GM12892 (cell line): Measurements from ENCODE around the gene EID3.

ENCODE experiments used
- DNase-seq: peaks from one replicate; pipeline ENCODE4 v3.0.0; 2011; ENCODE audit not compliant: insufficient read length
- FAIRE-seq: peaks from 2 replicates; lab custom pipeline; 2011; peaks lifted over from hg19 to GRCh38; lab: Jason Lieb, UNC
- POLR2A ChIP-seq: IDR thresholded peaks from 2 replicates; pipeline ENCODE4 v1.6.1; 2011; ENCODE audit warnings: low read depth, low read length, control low read depth
- POLR2AphosphoS5 ChIP-seq: IDR thresholded peaks from 2 replicates; pipeline ENCODE4 v1.6.1; 2011; ENCODE audit warnings: low read depth, low read length, control low read depth
- TAF1 ChIP-seq: IDR thresholded peaks from 2 replicates; pipeline ENCODE4 v1.6.1; 2011; ENCODE audit warnings: low read depth, mild to moderate bottlenecking, control low read depth, low read length, borderline replicate concordance

Gene EID3

DNA sequence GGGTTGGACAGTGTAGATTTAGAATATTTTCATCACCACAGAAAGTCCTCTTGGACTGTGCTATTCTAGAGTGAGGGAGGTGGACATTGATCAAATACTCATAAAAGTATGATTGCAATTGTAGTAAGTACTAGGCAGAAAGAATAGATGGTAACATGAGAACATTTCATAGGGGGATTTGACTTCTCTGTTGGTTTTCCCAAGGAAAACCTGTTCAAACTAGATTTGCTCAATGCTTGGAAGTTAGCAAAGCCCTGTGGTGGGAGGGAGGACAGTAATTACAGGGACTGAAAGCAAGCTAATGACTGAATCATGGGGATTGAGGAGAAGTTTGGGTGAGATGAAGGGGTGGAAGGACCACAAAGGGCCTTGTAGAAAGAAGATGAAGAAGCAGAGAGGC is 24.4 kb upstream of the EID3 start:
- FAIRE-seq (no peak), DNase-seq (no peak)
- TF ChIP-seq POLR2A (no peak), POLR2AphosphoS5 (no peak), TAF1 (no peak)

DNA sequence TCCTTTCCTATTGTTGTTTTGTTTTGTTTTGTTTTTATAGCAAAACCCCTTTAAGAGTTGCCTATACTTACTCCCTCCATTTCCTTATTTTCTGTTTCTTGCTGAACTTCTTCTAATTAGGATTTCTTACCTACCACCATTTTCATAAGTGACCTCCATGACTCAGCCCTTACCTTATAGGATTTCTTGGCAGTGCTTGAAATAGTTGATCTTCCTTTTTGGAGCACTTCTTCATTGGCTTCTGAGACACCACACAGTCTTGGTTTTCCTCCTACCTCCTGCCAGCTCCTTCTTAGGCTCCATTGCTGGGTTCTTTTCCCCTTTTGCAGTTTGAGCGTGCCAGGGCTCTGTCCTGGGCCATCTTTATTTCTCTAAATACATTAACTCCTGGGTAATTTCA is 23.4 kb upstream of the EID3 start:
- TF ChIP-seq TAF1 (no peak), POLR2AphosphoS5 (no peak), POLR2A (no peak)
- no peak for FAIRE-seq
- DNase-seq, result no peak

DNA sequence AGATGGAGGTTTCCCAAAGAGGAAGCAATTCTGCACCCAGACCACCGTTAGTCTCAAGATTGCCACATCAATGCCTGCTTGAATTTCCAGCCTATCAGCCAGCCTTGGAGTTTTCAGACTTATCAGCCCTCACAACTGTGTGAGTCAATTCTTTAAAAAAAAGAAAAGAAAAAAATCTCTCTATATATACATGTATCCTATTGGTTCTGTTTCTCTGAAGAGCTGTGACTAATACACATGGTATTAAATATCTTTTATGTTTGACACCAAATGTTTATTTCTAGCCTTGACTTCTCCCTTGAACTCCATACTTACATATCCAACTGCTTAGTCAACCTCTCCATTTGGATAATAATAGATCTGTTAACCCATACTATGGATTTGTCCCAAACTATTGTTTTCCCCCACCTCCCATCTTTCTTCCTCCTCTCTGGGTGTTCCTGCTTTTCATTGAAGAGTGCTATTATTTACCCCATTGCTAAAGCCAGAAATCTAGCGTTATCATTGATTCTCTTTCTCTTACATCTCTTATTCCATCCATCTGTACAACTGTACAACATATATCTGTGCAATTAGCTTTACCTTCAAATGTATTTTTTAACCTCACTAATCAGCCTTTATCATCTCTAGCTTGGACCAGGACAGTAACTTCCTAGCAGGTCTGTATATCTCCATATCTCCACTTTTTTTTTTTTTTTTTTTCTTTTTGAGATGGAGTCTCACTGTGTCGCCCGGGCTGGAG is 22.7 kb upstream of the EID3 start:
- FAIRE-seq (no peak), DNase-seq (no peak)
- TF ChIP-seq POLR2A, result no peak
- no peak for TF ChIP-seq POLR2AphosphoS5
- no peak for TF ChIP-seq TAF1

GRCh38 chr12:104281636-104282035 is 21.9 kb upstream of the EID3 start:
- FAIRE-seq (no peak), DNase-seq (no peak)
- no peak for TF ChIP-seq POLR2A
- TF ChIP-seq TAF1, result no peak
- TF ChIP-seq POLR2AphosphoS5, result no peak

- no peak for TF ChIP-seq POLR2A
- TF ChIP-seq POLR2AphosphoS5, result no peak
- no peak for TF ChIP-seq TAF1
- no peak for DNase-seq
- no peak for FAIRE-seq
Measured at GRCh38 chr12:104282109-104282508, 21.4 kb upstream of the EID3 start.

- TF ChIP-seq TAF1 (no peak), POLR2A (no peak), POLR2AphosphoS5 (no peak)
- FAIRE-seq (no peak), DNase-seq (no peak)
Measured at GRCh38 chr12:104285740-104286515, 17.6 kb upstream of the EID3 start.

GRCh38 chr12:104286516-104287482 is 16.7 kb upstream of the EID3 start:
- peak; percentile 96 for TF ChIP-seq POLR2A
- TF ChIP-seq POLR2AphosphoS5, result peak; percentile 97
- TF ChIP-seq TAF1, result peak; percentile 77
- FAIRE-seq (peak; percentile 90), DNase-seq (peak; percentile 63)

DNA sequence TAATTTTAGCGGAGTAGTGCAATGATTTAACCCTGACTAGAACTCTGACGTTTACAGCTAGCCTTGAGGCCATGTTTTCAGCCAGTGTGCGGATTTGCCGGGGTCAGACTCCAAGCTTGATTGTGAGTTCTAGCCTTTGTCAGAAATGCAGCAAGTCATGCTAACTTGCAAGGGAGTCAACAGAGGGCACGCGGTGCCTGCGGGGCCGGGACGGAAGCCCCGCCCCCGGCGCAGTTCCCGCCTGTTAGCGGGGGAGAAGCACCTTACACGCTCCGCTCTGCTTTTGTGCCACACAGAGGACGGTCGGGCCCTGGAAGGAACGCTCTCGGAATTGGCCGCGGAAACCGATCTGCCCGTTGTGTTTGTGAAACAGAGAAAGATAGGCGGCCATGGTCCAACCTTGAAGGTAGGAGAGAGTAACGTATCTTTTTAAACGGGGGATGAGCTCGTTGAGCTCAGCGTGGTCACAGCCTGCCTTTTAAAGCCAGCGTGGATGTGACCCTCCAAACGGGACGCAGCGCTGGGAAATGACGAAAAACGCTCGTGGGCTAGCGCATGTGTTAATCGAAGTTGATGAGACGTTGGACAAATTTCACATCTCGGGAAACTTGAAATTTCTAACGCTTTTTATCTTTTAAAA is 14.8 kb upstream of the EID3 start:
- peak; percentile 79 for DNase-seq
- FAIRE-seq, result peak; percentile 87
- peak; percentile 84 for TF ChIP-seq POLR2A
- TF ChIP-seq TAF1, result no peak
- TF ChIP-seq POLR2AphosphoS5, result peak; percentile 76; the same call in 1 of the 2 replicates

DNA sequence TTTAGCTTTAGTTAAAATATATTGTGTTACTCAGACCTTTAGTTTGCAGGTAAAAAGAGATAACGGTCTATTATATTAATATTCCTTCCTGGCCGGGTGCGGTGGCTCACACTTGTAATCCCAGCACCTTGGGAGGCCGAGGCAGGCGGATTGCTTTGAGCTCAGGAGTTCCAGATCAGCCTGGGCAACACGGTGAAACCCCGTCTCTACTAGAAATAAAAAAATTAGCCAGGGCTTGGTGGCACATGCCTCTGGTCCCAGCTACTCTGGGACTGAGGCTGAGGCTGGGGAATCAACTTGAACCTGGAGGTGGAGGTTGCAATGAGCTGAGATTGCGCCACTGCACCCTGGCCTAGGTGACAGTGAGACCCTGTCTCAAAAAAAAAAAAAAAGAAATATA is 13.2 kb upstream of the EID3 start:
- FAIRE-seq (no peak), DNase-seq (no peak)
- TF ChIP-seq TAF1, result no peak
- no peak for TF ChIP-seq POLR2AphosphoS5
- TF ChIP-seq POLR2A, result no peak

- FAIRE-seq (no peak), DNase-seq (no peak)
- no peak for TF ChIP-seq POLR2AphosphoS5
- TF ChIP-seq TAF1, result no peak
- no peak for TF ChIP-seq POLR2A
Measured at GRCh38 chr12:104290855-104291254, 12.7 kb upstream of the EID3 start.
